Measurements from ENCODE around the gene STUB1. TPM values are rescaled to one million over a fixed set of nuclear protein-coding genes. Genes with fewer than 3 reads are reported as not detected.

STUB1 gene
- 95.6 and 120 TPM in 2 replicates for total RNA-seq

DNA sequence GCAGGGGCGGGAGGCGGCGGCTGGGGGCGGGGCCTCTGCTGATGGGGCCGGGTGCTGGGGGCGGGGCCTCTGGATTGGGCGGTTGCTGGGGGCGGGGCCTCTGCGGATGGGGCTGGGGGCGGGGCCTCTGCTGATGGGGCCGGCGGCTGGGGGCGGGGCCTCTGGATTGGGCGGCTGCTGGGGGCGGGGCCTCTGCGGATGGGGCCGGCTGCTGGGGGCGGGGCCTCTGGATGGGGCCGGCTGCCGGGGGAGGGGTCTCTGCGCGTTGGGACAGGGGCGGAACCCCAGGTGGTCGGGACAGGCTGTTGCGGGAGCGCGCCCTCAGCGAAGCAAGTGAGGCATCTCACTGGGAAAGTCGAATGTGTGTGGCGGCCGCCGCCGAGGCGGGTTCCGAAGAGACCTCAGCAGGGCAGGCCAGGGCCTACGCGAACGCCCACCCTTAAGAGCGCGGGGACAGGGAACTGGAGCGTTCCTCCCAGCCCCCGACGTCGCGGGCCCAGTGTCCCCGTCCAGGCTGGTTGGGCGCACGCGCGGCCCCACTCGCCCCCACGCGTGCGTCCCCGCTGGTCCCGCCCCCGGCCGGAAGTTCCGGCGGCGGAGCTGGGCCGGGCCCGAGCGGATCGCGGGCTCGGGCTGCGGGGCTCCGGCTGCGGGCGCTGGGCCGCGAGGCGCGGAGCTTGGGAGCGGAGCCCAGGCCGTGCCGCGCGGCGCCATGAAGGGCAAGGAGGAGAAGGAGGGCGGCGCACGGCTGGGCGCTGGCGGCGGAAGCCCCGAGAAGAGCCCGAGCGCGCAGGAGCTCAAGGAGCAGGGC is at the start of gene STUB1:
Gene STUB1 (plus strand): TSS at position 597 of the 811 bp plus-strand sequence. CDS start 116 bp downstream, at position 713.

GRCh38 chr16:630815-631405 is 49.3 kb upstream of the STUB1 start, which contains the start of gene WFIKKN1:
Gene WFIKKN1 (plus strand): TSS chr16:630985. CDS start chr16:631254, 269 bp downstream.

DNA sequence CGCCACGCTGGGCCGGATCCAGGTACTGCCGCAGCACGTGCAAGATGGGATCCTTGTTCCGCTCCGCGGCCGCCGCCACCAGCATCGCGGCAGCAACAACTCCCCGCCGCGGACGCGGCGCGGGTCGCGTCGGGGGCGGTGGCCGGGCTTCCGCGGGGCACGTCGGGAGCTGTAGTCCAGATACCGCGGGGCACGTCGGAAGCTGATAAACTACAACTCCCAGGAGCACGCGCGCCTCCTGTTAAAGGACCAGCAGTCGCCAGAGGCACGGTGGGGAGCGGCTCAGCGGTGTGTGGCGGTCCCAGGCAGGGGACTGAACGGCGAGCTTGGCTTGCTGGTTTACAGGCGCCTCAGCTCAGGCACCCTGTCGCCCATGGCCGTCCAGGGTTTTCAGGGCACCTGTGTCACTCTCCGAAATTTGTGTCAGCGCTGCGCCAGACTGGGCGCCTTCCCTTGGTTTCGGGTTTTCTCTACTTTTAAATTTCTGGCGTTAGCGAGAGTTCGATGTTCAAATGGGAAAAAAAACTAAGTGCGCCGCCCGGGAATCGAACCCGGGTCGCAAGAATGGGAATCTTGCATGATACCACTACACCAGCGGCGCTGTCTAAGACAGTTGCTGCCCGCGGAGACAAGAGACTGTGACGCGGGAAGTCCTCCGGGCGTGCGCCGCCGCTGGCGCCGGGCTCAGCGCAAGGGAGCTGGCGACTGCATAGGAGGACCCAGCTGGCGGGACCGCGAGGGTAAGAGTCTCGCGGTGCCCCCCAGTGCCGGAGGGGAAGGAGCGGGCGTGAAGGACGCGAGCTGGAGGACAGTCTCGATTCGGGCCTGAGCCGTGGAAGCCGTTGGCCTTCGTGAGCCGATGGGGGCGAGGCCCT is 43.8 kb upstream of the STUB1 start, which contains the start of gene METTL26:
Gene METTL26 (minus strand): TSS at position 100 of the 875 bp plus-strand sequence. CDS start 15 bp downstream, at position 85.

GRCh38 chr16:641326-642188 is 38.7 kb upstream of the STUB1 start, which contains the start of gene MCRIP2:
Gene MCRIP2 (plus strand): TSS chr16:641828. CDS start chr16:641992, 164 bp downstream.

DNA sequence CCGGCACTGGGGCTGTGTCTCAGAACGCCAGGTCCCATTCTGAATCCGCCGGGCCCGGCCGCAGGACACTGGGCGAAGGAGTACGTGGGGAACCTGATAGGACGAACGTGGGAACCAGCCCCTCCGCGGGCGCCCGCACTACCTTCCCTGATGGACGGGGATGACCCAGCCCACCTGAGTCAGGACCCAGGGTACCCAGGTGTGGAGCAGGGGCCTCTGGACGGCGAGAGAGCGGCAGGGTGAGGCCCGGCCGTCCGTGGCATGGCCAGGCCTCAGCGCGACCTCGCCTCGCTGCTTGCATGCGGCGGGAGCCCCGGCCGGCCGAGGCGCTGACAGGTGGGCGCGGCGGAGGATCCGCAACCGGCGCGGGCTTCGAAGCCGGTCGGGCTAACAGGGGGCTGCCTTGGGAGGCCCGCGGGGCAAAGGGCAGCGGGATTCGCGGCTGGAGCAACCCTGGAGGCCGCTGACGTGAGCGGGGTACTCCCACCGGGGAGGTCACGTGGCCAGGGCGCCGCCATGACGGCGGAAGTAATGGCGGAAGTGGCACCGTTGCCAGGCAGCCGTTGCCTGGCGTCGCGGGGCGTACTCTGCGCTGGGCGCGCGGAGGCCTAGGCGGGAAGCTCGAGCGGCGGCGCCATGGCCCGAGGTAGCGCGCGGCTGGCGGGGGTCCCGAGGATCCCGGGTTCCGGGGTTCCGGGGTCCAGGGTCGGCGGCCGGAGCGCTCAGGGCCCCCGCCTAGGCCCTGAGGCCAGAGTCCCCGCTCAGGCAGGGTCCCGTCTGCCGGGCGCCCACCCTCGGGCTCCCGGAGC is 31.2 kb upstream of the STUB1 start, which contains the start of gene WDR90:
Gene WDR90 (plus strand): TSS at position 585 of the 809 bp plus-strand sequence. CDS start 52 bp downstream, at position 637.

GRCh38 chr16:667780-668518 is 12.3 kb upstream of the STUB1 start, which contains the start of gene RHOT2:
Gene RHOT2 (plus strand): TSS chr16:668132. CDS start chr16:668200, 68 bp downstream.

GRCh38 chr16:674968-675883 is 5.0 kb upstream of the STUB1 start, which contains the start of gene RHBDL1:
Gene RHBDL1 (plus strand): TSS chr16:675671. CDS start chr16:675791, 120 bp downstream.

DNA sequence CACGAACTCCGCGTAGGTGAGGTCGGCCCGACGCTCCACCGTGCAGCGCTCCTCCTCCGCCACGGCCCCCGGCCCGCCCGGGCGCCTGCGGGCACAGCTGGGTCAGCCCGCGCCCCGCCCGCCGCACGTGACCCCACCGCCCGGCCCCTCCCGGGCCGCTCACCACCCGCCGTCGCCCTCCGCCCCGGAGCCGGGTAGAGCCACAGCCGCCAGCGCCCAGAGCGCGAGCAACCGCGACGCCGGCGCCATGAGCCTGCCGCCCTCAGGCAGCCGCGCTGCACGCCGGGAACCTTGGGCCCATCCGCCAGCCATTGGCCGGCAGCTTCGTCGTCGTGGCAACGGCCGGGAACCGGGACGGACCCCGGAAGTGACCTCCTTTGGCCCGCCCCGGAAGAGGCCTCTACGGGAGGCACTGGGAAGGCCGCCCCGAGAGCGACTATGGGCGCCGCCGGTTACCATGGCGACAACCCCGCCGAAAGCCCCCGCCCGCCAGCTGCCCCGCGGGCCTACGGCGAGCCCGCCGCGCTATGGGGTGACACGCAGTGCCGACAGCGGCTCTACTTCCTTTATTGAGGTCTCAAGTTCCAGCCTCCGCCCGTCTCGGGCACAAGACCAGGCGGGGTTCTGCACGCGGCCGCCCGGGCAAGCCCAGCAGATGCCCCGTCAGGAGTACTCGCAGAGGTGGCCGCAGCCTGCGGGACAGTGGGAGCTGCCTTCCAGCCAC is 4.0 kb downstream of the STUB1 start, which contains the start of gene JMJD8:
Gene JMJD8 (minus strand): TSS at position 264 of the 724 bp plus-strand sequence. CDS start 15 bp downstream, at position 249.

DNA sequence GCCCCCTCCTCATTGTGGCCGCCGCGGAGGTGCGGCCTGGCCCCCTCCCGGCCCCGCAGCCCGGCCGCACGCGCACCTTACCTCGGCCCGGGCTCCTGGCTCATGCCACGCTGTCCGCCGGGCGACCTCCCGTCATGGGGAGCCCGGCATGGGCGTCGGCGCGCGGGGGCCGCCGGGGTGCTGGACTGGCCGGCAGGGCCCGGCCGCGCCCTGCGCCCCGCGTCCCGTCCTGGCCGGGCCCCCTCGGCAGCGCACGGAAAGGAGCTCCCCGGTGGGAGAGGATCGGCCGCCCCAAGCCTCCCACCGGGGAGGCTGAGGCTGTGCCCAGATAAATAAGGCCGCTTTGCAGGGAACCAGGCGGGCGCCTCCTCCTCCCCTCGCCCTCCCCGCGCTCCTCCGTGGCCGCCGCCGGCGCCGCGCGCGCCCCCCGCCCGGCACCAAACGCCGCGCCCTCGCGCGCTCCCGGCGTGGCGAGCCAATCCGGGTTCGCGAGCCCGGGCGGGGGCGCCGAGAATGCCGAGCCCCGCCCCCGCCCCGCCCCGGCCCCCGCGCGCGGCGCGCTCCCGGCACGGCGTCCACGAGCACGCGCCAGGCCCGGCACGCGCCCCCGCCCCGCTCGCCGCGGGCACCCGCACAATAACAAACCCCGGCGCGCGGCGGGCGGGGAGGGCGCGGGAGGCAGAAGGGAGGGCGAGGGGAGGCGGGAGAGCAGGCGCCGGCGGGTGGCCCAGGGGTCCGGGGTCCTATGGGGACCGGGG is 25.4 kb downstream of the STUB1 start, which contains the start of gene FBXL16:
Gene FBXL16 (minus strand): TSS at position 371 of the 758 bp plus-strand sequence. CDS start 8,396 bp downstream, outside the sequence.

GRCh38 chr16:714558-715476 is 34.6 kb downstream of the STUB1 start, which contains the start of gene METRN:
Gene METRN (plus strand): TSS chr16:715118. CDS start chr16:715290, 172 bp downstream.

GRCh38 chr16:720990-721764 is 41.0 kb downstream of the STUB1 start, which contains the start of gene ANTKMT:
Gene ANTKMT (plus strand): TSS chr16:721146. CDS start chr16:721275, 129 bp downstream.

DNA sequence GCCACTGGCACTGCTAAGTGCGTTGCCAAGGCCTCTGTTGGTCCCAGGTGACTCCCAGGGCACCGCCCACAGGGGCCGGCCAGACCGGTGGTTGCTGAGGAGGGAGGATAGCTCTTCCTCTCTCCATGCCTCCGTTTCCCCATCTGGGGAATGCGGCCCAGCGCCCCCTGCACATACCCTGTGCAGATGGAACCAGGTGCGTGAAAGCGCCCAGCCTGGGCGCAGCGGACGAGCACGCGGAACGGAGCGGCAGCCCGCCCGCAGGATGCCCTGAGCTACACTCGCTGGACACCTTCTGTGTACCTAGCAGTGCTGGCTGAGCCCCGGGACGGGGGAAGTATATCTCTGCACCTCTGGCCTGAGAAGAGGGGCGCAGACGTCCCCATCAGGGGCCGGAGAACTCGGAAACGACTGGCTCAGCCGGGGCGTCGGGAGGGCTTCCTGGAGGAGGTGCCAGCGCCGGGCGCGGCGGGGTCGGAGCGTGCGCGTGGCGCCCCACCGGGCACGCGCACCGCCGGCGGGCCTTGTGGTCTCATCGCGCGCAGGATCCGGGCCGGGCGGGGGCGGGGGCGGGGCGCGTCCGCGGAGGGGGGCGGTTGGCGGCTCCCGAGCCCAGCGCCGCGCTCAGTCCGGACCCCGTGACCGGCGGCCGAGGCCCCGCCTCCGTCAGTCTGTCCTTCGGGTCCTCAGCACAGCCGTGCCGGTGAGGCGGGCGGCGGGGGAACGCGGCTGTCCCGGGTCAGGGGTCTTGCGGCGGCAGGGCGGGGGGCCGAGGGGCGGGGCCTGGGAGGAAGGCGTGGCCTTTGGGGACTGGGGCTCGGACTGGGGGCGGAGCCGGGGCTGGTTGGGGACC is 46.5 kb downstream of the STUB1 start, which contains the start of the genes CCDC78 and HAGHL:
Gene CCDC78 (minus strand): TSS at position 6 of the 853 bp plus-strand sequence. CDS start 76 bp downstream, outside the sequence.
Gene HAGHL (plus strand): TSS at position 669 of the 853 bp plus-strand sequence. CDS start 404 bp downstream, outside the sequence.

Measured in smooth muscle cell of the umbilical artery (primary cell).